Neural cell (in vitro differentiated cells): Measurements from ENCODE around the gene DGKD.

Experiments
- CTCF ChIP-seq: fragments of 450-650 bp; IDR thresholded peaks from 2 replicates; pipeline ENCODE4 v1.5.1; 2014; ENCODE audit warnings: antibody characterized with exemption, mild to moderate bottlenecking, moderate library complexity; ENCODE audit not compliant: poor library complexity, severe bottlenecking
- EP300 ChIP-seq: fragments of 450-650 bp; conservative IDR thresholded peaks from 2 replicates; pipeline ENCODE4 v1.6.1; 2014; ENCODE audit warnings: antibody characterized with exemption, mild to moderate bottlenecking, moderate library complexity; ENCODE audit not compliant: poor library complexity, severe bottlenecking
- EZH2 ChIP-seq: fragments of 200-600, 300-800 bp; shearing (Covaris generic), sonication (generic); IDR thresholded peaks from 2 replicates; pipeline ENCODE4 v1.6.1; 2014; ENCODE audit warnings: antibody characterized with exemption, low read length, borderline replicate concordance, mild to moderate bottlenecking; ENCODE audit not compliant: insufficient read depth, poor library complexity, severe bottlenecking
- MXI1 ChIP-seq: fragments of 450-650 bp; conservative IDR thresholded peaks from 2 replicates; pipeline ENCODE4 v1.6.1; 2014; ENCODE audit warnings: antibody characterized with exemption, mild to moderate bottlenecking; ENCODE audit not compliant: poor library complexity, severe bottlenecking
- POLR2AphosphoS5 ChIP-seq: IDR thresholded peaks from 2 replicates; pipeline ENCODE4 v1.6.1; 2012
- RAD21 ChIP-seq: fragments of 450-650 bp; conservative IDR thresholded peaks from 2 replicates; pipeline ENCODE4 v1.6.1; 2014; ENCODE audit warnings: antibody characterized with exemption, mild to moderate bottlenecking, moderate library complexity
- SMC3 ChIP-seq: fragments of 450-650 bp; conservative IDR thresholded peaks from 2 replicates; pipeline ENCODE4 v1.6.1; 2014; ENCODE audit warnings: antibody characterized with exemption, mild to moderate bottlenecking, moderate library complexity; ENCODE audit not compliant: poor library complexity
- TAF1 ChIP-seq: IDR thresholded peaks from 2 replicates; pipeline ENCODE4 v1.6.1; 2012; ENCODE audit warnings: low read depth

GRCh38 chr2:233358335-233358734, 4.0 kb downstream of the DGKD start:
- TF ChIP-seq CTCF (no peak), EZH2 (no peak), POLR2AphosphoS5 (no peak), SMC3 (no peak), EP300 (no peak), RAD21 (no peak), MXI1 (no peak), TAF1 (no peak)
